AG04449 (cell line): ENCODE results near the gene ZNF428.
"Not testable (repeated sequence)": the region's sequence is repeated elsewhere in the genome, so short reads cannot be mapped to it uniquely, and the experiment has no call there.

Experiments used
- CTCF ChIA-PET: fragments of 350-600 bp; formaldehyde crosslinking; extraction: SDS; loops from one replicate; lab custom pipeline; 2021; ENCODE audit warnings: antibody characterized with exemption; lab: Yijun Ruan, JAX
- POLR2A ChIA-PET: fragments of 400-600, 350-600 bp; formaldehyde crosslinking; extraction: SDS; loops from one replicate; lab custom pipeline; 2020; ENCODE audit warnings: antibody characterized with exemption, inconsistent platforms; lab: Yijun Ruan, JAX
- DNase-seq: peaks from one replicate; pipeline ENCODE4 v3.0.0-alpha.2; 2010; ENCODE audit warnings: low read depth, low spot score
- H3K4me3 ChIP-seq: 2 replicates; pipeline ENCODE4 v1.5.1; 2011; ENCODE audit warnings: low read depth, mild to moderate bottlenecking, control low read depth, low read length
- CTCF ChIP-seq: IDR thresholded peaks from one replicate; pipeline ENCODE4 v1.5.1; 2011; ENCODE audit warnings: mild to moderate bottlenecking, moderate library complexity, low read length, control low read depth, inconsistent platforms; ENCODE audit not compliant: insufficient read depth; ENCODE audit errors: missing control alignments

The ZNF428 gene

GRCh38 chr19:43652546-43652874 is 33.1 kb upstream of the ZNF428 start:
- CTCF ChIA-PET, result interaction anchor here (0.9 to 3.7 kb wide), 15 partner anchors 9 to 220 kb away, joined by 3 to 32 read pairs (median 5); partner anchors contain the start of genes IRGQ and ZNF576
- POLR2A ChIA-PET, result no interaction called here
- no peak for TF ChIP-seq CTCF
- no peak for DNase-seq
- no peak overlapping the region for H3K4me3 ChIP-seq

GRCh38 chr19:43651758-43652545 is 32.5 kb upstream of the ZNF428 start:
- ChIA-PET CTCF (interaction anchor here (0.8 to 3.7 kb wide), 17 partner anchors 9 to 220 kb away, joined by 3 to 32 read pairs (median 5); partner anchors contain the start of genes IRGQ, ZNF575 and ZNF576), POLR2A (no interaction called here)
- H3K4me3 ChIP-seq, result no peak overlapping the region
- peak; percentile 83 for TF ChIP-seq CTCF
- no peak for DNase-seq

- H3K4me3 ChIP-seq, DNase-seq, POLR2A ChIA-PET: not testable (repeated sequence)
- CTCF ChIA-PET, result interaction anchor here (1.0 to 1.5 kb wide), 2 partner anchors 15 to 18 kb away, joined by 3 to 5 read pairs; no protein-coding TSS in a partner anchor
These were observed 30.8 kb upstream of the ZNF428 start for GRCh38 chr19:43650276-43650675.

DNA sequence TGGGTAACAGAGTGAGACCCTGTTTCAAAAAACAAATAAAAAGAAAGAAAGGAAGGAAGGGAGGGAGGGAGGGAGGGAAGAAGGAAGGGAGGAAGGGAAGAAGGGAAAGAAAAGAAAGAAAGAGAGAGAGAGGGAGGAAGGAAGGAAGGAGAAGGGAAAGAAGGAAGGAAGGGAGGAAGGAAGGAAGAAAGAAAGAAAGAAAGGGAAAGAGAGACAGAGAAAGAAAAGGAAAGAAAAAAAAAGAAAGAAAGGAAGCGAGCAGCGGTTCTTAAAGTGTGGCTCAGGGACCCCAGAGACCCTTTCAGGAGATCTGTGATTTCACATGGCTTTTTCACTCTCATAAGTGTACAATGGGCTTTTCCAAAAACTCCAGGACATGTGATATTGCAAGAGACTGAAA is 30.1 kb upstream of the ZNF428 start:
- H3K4me3 ChIP-seq, result no peak overlapping the region
- POLR2A ChIA-PET, result no interaction called here
- TF ChIP-seq CTCF, result no peak
- CTCF ChIA-PET, result interaction anchor here (1.0 to 1.5 kb wide), 4 partner anchors 11 to 202 kb away, joined by 3 to 7 read pairs (median 4); no protein-coding TSS in a partner anchor
- DNase-seq, result no peak

DNA sequence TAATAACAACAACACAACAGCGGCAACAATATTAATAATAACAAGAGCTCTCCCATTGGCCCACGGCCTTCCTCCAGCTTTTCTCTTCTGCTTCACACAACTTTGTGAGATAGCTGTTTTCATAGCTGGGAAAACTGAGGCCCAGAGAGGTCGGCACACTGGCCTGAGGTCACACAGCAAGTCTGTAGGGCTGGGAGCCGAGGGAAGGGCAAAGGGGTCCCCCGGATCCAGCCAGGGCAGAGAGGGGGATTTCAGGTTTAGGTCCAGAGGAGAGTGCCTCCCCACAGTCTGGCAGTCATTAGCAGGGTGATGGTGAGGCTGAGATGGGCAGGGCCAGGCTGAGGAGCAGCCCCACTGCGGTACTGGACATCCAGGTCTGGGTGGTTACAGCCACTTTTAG is 29.2 kb upstream of the ZNF428 start:
- POLR2A ChIA-PET, result no interaction called here
- no peak for TF ChIP-seq CTCF
- CTCF ChIA-PET, result interaction anchor here (0.7 to 1.5 kb wide), 4 partner anchors 11 to 201 kb away, joined by 3 to 7 read pairs (median 3); partner anchors contain the start of genes IRGQ and ZNF576
- DNase-seq, result no peak
- no peak overlapping the region for H3K4me3 ChIP-seq

DNA sequence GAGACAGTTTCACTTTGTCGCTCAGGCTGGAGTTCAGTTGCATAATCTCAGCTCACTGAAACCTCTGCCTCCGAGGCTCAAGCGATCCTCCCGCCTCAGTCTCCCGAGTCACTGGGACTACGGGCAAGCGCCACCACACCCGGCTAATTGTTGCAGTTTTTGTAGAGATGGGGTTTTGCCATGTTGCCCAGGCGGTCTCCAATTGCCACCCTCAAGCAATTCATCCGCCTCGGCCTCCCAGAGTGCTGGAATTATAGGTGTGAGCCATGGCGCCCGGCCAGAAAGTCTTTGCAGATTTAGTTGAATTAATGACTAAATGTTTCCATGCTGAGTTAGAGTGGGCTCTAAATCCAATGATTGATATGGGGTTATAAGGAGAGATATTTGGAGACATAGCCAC is 24.8 kb upstream of the ZNF428 start:
- ChIA-PET POLR2A (no interaction called here), CTCF (no interaction called here)
- DNase-seq, result no peak
- TF ChIP-seq CTCF, result no peak
- H3K4me3 ChIP-seq, result no peak overlapping the region

GRCh38 chr19:43643326-43643725 is 23.9 kb upstream of the ZNF428 start:
- H3K4me3 ChIP-seq, result no peak overlapping the region
- TF ChIP-seq CTCF, result no peak
- ChIA-PET CTCF (interaction anchor here (1.3 kb wide), 1 partner anchor 9 kb away, joined by 5 read pairs; no protein-coding TSS in a partner anchor), POLR2A (no interaction called here)
- no peak for DNase-seq
